ENCODE data around the gene SNX14.

The SNX14 gene

DNA sequence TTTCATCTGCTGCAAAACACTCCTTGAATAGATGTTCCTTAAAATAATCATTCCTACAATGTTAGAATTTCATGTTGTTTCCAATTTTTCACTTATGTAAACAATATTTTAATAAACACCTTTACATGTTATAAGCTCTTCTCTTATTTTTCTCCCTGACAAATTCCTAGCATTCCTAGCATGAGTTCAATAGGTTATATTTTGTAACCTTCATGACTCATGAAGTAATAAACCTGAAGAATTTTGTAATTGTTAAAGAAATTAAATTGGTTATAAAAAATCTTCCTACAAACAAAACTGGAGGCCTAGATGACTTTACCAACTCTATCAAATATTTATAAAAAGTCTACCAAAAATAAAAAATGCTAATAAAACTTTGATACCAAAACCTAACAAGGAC is 77.5 kb downstream of the SNX14 start:
- peak overlapping the region; percentile 6 for H3K27ac ChIP-seq
- DNase-seq (ENCODE audit: low read depth, low spot score), result no peak

DNA sequence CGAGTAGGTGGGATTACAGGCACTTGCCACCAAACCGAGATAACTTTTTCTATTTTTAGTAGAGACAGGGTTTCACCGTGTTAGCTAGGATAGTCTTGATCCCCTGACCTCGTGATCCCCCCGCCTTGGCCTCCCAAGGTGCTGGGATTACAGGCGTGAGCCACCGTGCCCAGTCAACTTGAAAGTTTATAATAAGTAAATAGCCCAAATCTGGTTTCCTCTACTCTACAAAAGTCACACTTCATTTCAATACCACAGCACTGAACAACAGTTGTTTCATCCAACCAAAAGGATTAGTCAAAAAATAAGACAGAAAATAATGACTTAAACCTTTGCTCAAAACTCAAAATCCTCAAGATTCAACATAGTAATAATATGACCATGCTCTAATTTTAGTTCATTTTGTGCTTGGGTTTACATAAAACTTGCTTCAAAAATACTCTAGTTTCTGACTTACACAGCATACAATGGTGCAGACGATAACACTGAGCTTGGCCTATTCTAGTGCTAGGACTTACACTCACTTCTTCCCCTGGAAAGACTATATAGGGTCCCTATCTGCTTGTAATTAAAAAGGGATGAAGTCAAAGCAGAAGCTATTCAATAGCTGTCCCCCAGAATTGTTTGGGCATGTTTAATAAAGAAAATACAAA is 87.1 kb downstream of the SNX14 start:
- DNase-seq (ENCODE audit: low read depth, low spot score), result no peak
- no peak overlapping the region for H3K27ac ChIP-seq

DNA sequence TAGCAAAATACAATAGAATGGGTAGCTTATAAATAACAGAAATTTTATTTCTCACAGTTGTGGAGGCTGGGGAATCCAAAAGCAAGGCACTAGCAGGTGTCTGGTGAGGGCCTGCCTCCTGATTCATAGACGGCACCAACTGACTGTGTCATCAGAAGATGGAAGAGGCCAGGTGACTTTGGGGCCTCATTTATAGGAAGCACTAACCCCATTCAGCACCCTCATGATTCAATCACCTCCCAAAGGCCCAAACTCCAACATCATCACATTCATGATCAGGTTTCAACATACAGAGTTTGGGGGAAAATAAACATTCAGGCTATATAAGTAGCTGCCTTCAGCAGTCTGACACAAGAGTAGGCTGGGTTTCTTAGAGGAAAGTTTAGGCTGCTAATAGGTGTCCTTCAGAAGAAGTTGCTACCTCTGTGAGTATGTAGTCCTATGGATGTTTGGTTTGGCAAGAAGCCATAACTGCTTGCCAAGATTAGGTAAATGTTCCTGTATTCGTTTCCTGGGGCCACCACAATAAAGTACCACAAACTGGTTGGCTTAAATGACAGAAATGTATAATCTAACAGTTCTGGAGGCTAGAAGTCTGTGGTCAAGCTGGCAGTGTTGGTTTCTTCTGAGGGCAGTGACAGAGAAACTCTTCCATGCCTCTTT is 94.9 kb downstream of the SNX14 start:
- H3K27ac ChIP-seq, result no peak overlapping the region
- DNase-seq (ENCODE audit: low read depth, low spot score), result peak; percentile 46

DNA sequence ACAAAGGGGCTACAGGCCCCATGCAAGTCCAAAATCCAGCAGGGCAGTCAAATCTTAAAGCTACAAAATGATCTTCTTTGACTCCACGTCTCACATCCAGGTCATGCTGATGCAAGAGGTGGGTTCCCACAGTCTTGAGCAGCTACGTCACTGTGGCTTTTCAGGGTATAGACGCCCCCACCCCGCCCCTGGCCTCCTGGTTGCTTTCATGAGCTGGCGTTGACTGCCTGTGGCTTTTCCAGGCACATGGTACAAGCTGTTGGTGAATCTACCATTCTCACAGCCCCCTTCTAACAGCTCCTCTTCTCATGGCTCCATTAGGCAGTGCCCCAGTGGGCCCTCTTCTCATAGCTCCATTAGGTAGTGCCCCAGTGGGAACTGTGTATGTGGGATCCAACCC is 96.8 kb downstream of the SNX14 start:
- no peak overlapping the region for H3K27ac ChIP-seq
- no peak for DNase-seq (ENCODE audit: low read depth, low spot score)

DNA sequence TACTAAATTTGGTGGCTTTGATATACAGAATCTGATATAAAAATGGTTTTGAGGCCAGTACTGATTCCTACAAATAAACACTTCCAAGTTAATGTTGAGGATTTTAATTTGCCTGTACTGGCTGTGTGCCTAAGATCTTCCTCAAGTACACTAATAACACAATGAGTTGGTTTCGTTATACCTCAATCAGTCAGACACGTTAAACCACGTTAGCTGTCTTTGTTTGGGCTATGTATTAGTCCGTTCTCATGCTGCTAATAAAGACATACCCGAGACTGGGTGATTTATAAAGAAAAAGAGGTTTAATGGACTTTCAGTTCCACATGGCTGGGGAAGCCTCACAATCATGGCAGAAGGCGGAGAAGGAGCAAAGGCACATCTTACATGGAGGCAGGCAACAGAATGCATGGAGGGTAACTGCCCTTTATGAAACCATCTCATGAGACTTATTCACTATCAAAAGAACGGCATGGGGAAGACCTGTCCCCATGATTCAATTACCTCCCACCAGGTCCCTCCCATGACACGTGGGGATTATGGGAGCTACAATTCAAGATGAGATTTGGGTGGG is 97.6 kb downstream of the SNX14 start:
- H3K27ac ChIP-seq, result peak overlapping the region; percentile 44
- DNase-seq (ENCODE audit: low read depth, low spot score), result no peak

DNA sequence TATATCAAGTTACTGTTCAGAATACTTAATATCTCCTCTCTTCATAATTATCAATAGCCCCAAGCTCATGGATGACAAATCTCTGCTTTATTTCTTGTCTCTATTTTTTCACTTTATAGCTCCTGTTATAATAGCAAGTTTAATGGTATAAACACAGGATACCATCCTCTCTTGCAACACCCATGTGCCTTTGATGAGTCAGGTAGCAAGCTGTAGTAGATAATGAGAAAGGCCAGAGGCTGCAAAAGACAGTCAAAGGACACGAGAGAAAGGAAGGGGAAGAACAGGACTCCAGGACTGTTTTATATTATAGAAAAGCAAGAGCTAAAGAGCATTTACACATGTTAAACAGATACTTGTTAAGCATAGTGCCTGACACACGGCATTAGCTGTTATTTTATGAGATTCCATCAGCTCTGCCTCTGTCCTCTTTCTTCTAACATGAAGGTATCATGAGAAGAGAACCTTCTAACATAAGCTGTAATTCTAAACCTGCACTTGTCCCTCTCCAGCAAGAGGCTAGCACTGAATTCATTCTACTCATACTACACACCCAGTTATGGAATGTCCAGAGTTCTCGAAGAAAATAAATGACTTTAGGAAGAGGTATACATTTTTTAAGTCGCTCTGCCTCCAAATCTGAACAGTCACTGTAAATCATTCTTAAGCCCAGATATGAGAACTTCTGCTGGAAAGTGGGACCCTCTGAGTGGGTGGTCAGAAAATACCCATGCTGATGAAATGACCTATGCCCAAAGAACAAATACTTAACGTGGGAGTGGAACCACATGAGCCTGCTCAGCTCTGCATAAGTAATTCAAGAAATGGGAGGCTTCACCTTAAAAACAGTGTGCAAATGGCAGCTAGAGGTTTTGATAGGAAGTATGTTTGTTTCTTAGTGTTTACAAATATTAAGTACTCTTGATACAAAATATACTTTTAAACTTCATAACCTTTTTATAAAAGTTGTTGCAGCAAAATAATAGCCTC is 98.8 kb downstream of the SNX14 start:
- DNase-seq (ENCODE audit: low read depth, low spot score), result no peak

DNA sequence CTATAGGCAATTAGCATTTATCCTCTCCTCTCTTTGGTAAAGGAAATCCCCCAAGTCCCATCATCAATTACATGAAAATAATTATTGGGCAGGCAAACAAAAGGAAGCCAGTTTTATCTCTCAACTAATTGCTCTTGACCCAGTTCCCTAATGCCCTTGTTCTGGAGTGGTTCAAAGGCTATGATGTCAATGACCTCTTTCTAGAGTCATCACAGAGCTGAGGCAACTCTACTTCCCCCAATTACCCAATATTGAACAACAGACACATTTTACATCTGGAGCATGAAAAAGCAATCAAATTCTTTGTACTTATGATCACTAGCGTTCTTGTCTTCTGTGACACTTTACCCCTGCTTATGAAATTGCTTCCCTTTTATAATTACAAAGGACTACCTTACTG is 100.3 kb downstream of the SNX14 start:
- no peak overlapping the region for H3K27ac ChIP-seq
- no peak for DNase-seq (ENCODE audit: low read depth, low spot score)

More for the DNA sequence above, 98.8 kb downstream of the SNX14 start:
- H3K27ac ChIP-seq, result peak overlapping the region; percentile 44

DNA sequence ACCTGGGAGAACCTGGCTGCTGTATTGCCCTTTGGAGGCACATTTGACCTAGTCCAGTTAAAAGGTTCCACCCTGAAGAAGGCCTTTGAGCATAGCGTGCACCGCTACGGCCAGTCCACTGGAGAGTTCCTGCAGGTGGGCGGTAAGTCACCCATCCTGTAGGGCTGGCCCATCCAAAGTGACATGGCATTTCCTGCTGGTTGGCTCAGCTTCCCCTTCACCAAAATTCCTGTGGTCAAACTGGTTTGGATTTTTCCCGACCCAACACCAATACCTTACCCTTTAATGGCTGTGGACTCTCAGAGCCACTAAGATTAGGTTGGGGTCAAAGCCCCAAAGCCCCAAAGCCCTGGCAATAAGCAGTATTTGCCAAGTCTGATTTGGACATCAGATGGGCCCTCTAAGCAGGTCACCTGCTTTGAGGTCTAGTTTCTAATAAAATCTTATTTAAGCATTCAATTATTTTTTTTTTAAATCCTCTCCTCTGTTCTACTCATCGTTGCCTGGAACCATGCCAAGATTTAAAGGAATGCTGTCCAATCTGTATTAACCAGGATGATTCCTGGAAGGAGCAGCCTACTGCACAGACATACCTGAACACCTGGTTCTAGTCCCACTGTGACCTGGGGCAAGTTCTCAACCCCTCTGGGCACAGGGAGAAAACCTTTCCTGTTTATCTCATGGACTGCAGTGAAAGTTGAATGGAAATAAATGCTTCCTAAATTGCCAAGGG is 103.0 kb downstream of the SNX14 start:
- DNase-seq (ENCODE audit: low read depth, low spot score), result no peak

DNA sequence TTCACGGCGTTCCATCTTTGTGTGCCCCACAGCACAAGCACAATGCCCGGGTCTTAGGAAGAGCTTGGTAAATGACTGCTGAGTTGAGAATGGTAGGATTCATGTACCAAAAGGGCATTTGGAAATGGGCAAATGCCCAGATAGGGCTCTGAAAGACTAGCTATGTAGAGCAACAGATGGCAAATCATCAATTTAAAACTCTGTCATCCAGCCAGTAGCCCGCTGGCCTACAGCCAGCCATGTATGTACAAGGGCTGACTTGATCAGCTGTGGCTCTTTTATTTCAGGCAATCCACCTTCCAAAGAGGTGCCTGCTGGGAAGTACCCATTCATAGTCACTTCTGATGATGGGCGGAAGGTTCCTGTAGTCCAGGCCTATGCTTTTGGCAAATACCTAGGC is 108.7 kb downstream of the SNX14 start:
- no peak overlapping the region for H3K27ac ChIP-seq
- no peak for DNase-seq (ENCODE audit: low read depth, low spot score)

More for the DNA sequence above, 103.0 kb downstream of the SNX14 start:
- H3K27ac ChIP-seq, result peak overlapping the region; percentile 49

DNA sequence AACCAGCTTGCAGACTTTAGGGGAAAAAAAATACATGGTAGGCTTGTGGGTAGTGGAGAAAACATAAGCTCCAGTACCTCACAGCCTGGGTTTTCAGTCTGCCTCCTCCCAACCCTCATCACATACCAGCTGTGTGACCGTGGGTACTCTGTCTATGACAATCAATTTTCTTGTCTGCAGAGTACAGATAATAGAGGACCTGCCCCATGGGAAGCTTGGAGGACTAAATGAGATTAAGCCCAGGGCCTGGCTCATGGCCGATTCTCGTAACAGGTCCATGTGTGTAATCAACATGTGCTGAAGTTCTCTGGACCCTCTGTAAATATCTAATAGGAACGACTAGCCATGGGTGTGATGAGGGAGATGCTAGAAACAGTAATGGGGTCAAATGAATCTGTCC is 109.8 kb downstream of the SNX14 start:
- H3K27ac ChIP-seq, result no peak overlapping the region
- DNase-seq (ENCODE audit: low read depth, low spot score), result no peak

DNA sequence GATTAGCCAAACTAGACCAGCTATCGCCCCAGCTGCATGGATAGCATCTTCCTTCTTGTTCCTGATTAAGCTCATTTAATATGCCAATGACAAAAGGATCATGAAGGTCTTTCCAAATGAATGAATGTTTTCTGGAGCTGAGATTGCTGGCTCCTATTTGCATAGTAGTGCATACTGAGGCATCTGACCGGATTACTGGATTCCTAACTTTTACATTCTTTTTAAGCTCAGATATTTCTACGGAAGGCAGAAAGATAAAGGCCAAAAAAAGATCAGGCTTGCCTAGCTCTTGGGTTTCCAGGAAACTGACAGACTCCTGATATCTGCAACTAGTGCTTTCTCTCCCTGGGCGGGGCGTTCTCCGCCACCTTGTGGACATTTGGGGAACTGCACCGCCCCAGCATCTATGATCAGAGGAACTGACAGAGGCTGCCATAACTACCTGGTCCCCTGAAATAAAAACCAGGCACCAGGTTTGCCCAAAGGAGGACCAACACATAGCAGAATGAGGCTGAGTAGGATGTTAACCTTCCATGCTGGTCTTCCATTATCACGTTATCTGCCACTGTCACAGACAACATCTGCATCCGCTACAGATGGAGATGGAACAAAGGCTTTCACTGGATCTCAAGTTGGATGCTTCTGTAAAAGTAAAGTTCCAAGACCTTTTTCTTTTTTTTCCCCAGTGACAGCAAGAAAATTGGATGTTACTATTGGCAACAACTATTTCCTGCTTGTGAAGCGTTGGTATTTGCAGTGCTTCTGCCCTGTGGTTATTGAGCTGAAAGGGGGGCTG is 110.6 kb downstream of the SNX14 start:
- peak overlapping the region; percentile 32 for H3K27ac ChIP-seq
- DNase-seq (ENCODE audit: low read depth, low spot score), result no peak

DNA sequence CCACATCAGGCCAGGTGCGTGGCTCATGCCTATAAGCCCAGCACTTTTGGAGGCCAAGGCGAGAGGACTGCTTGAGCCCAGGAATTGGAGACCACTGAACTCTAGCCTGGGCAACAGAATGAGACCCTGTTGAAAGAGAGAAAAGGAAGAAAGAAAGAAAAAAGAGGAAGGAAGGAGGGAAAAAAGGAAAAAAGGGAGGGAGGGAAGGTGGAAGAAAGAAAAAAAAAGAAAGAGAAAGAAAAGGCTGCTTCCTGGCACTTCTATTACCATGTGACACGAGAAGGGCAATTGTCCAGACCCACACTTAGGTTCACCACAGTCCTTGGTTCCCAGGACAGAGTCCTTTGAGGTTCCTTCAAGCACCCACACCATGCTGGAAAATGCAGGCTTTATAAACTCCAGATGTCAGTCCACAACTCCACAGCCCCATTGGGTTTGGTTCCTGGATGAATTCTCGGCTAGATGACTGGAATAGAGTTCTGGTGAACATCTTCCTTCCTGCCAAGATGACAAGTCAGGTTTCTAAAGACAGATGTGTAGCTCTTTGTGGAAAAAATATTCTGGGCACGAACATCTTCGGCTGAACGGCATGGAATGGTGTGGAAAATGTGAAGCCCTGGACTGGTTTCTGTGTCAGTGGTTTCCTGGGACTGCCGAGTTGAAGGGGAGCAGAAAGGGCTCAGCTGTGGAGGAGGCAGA is 111.3 kb downstream of the SNX14 start:
- DNase-seq (ENCODE audit: low read depth, low spot score), result no peak
- peak overlapping the region; percentile 32 for H3K27ac ChIP-seq

DNA sequence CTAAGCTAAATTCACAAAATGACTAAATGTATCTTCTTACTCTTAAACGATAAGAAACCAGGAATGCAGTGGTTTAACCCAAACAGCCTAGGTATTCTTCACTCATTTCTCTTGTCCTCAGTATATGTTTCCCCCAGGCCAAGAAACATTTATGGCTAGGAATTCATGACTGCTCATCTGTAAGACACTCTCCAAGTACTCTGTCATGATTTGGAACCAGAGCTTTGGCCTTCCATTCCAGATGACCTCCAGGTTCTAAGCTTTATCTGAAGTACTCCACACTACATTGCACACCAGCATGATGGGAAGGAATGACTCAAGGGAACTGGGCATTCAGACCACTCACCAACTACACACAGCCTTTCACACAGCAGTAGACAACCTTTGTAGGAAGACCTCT is 114.5 kb downstream of the SNX14 start:
- no peak for DNase-seq (ENCODE audit: low read depth, low spot score)
- no peak overlapping the region for H3K27ac ChIP-seq

DNA sequence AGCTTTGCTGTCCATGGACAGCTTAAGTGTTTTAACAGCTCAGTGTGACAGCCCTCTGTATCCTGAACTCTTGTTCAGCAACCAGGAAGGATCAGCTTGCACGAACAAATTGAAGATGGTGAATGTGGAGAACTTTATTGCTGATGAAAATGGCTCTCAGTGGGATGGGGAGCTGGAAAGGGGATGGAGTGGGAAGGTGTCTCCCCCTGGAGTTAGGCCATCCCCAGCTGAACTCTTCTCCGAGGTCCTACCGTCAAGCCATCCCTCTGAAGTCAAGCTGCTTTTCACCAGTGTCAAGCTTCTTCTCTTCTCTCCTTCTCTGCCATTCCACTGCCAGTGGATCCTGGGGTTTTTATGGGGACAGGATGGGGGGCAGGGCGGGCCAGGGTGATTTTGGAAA is 117.1 kb downstream of the SNX14 start:
- no peak overlapping the region for H3K27ac ChIP-seq
- DNase-seq (ENCODE audit: low read depth, low spot score), result no peak

DNA sequence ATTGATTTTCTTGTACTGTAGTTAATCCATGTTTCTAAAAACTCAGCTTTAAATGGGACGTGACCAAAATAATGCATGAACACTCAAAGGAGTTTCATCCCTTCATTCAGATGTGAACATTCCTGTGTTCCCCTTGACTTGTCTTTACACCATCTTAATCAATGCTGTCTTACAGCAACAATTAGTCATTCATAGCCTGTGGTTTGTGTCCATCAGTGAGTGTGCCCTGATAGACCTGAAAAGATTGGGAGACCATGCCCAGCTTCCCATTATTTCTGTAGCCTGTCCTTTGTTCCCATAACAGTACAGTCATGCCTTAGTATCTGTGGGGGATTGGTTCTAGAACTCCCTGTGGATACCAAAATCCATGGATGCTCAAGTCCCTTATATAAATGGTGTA is 119.9 kb downstream of the SNX14 start:
- no peak overlapping the region for H3K27ac ChIP-seq
- DNase-seq (ENCODE audit: low read depth, low spot score), result no peak

DNA sequence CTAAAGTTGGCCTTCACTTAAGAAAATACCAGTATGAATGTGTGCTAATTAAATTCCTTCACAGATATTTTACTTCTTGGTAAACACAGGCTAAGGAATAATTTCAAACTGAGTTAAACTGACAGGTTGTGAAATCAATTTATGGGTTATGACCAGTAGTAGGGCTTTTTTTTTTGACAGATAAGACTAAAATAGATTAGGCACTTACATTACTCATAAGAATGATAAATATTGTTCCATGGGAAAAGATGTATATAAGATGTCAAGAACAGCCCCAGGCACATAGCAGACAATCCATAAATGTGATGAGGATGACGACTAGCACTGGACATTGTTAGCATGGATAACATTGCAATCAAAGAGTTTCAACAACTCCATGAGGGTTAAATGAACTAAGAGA is 120.9 kb downstream of the SNX14 start:
- DNase-seq (ENCODE audit: low read depth, low spot score), result no peak
- peak overlapping the region; percentile 29 for H3K27ac ChIP-seq

DNA sequence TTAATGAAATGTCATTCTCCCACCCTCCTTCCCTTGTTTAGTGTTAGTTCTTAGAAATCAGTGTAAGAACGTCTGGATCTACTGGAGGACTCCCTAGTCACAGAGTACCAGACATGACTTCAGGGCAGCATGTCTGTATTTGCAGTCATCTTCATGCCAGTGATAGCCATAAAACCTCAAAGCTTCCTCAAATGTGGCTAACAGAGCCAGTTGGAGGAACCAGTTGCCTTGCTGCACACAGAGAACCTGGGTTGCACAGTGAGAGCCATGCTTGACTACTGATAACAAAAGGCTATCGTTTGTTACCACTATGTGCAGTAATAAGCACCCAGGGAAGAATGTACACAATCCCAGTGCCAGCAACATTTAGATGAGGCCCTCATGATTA is 123.6 kb downstream of the SNX14 start:
- peak overlapping the region; percentile 98 for H3K27ac ChIP-seq
- DNase-seq (ENCODE audit: low read depth, low spot score), result no peak

DNA sequence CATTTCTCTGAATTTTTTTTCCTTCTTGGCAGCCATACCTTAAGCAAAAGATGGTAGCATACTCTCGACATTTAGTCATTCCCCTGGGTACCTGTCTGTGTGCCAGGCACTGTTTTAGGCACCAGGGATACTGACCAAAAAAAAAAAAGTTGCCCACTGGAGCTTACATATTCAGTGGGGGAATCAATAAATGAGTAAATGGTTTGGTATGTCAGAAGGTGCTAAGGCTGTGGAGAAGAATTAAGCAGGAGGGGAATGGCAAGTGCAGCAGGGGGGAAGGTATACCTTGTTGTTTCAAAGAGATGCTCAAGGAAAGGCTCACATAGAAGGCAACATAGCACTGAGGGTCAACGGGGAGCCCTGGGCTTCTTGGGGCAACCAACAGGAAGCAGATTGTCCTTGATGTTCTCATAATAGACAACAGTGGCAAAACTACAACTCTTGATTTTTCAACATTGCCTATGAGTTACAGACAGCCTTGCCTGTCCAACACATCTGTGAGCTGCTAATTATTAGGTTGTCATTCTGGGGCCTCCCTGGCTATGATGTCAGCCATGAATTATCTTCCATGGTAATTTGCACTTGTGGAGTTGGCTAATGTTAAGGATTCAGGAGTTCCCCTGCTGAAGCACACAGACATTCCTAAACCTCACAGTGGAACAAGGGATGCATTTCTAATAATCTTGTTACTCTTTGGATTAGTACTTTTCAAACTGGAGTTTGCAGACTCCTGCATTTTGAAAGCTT is 124.2 kb downstream of the SNX14 start:
- peak overlapping the region; percentile 98 for H3K27ac ChIP-seq
- DNase-seq (ENCODE audit: low read depth, low spot score), result no peak
